HG03045 (cell line): ENCODE results near the gene SMAP1.

Source experiments
- ATAC-seq: cut with Tn5 transposase; IDR thresholded peaks from one replicate; pipeline ENCODE4 v1.9.1; 2021; ENCODE audit warnings: mild to moderate bottlenecking, moderate library complexity; ENCODE audit not compliant: unreplicated experiment

SMAP1 gene

GRCh38 chr6:70667711-70668498 lies at the start of gene SMAP1:
SMAP1 (plus strand) TSS chr6:70667883; CDS start chr6:70668024, 141 bp downstream.
- ATAC-seq = peak; percentile 95

GRCh38 chr6:70620746-70621145 lies 46.9 kb upstream of the SMAP1 start:
- no peak for ATAC-seq

GRCh38 chr6:70622461-70622860 lies 45.2 kb upstream of the SMAP1 start:
- no peak for ATAC-seq

GRCh38 chr6:70625436-70625835 lies 42.2 kb upstream of the SMAP1 start:
- ATAC-seq = no peak

- no peak for ATAC-seq
Measured at GRCh38 chr6:70627500-70628254, 40.0 kb upstream of the SMAP1 start.

GRCh38 chr6:70629929-70630328 lies 37.8 kb upstream of the SMAP1 start:
- no peak for ATAC-seq

- ATAC-seq = no peak
Measured at GRCh38 chr6:70633870-70634269, 33.8 kb upstream of the SMAP1 start.

GRCh38 chr6:70636596-70636995 lies 31.1 kb upstream of the SMAP1 start:
- ATAC-seq = no peak

GRCh38 chr6:70638468-70638867 lies 29.2 kb upstream of the SMAP1 start:
- ATAC-seq = no peak

- ATAC-seq = no peak
Measured at GRCh38 chr6:70651326-70651905, 16.3 kb upstream of the SMAP1 start.

GRCh38 chr6:70652216-70652615 lies 15.5 kb upstream of the SMAP1 start:
- ATAC-seq = no peak

GRCh38 chr6:70657706-70658105 lies 10.0 kb upstream of the SMAP1 start:
- ATAC-seq = no peak

- no peak for ATAC-seq
Measured at GRCh38 chr6:70663881-70664466, 3.7 kb upstream of the SMAP1 start.

- no peak for ATAC-seq
Measured at GRCh38 chr6:70666706-70667105, 977 bp upstream of the SMAP1 start.

- ATAC-seq = no peak
Measured at GRCh38 chr6:70667256-70667710, 400 bp upstream of the SMAP1 start.

- ATAC-seq = peak; percentile 64
Measured at GRCh38 chr6:70668499-70668812, 773 bp downstream of the SMAP1 start.

GRCh38 chr6:70669133-70669532 lies 1.4 kb downstream of the SMAP1 start:
- ATAC-seq = no peak

- no peak for ATAC-seq
Measured at GRCh38 chr6:70672549-70672948, 4.9 kb downstream of the SMAP1 start.

- no peak for ATAC-seq
Measured at GRCh38 chr6:70673054-70673453, 5.4 kb downstream of the SMAP1 start.

- no peak for ATAC-seq
Measured at GRCh38 chr6:70673601-70674000, 5.9 kb downstream of the SMAP1 start.

GRCh38 chr6:70675822-70676221 lies 8.1 kb downstream of the SMAP1 start:
- ATAC-seq = no peak

- no peak for ATAC-seq
Measured at GRCh38 chr6:70676821-70677220, 9.1 kb downstream of the SMAP1 start.
